Adrenal gland (tissue), 12 donors: ENCODE measurements around the gene OR10H2. TPM values are rescaled to one million over a fixed set of nuclear protein-coding genes. Genes with fewer than 3 reads are reported as not detected.

Experiments used
- DNase-seq, 7 donors: peaks; one replicate each; pipeline ENCODE4 v3.0.0-alpha.2; 2019 to 2020
- H3K27ac ChIP-seq, 5 donors: fragments of 200-600 bp; sonication (generic) in 4 of 5; 1 replicate in 3 of 5; 2 replicates in 2 of 5; pipeline versions ENCODE4 v1.5.1 to v1.8.0; 2016 to 2020; ENCODE audit warnings: mild to moderate bottlenecking in 1 of 5
- H3K27me3 ChIP-seq: fragments of 200-600 bp; 2 replicates; pipeline ENCODE4 v1.8.0; 2021
- H3K36me3 ChIP-seq, 2 donors: fragments of 200-600 bp; replicated peaks in 1 of 2; 1 replicate in 1 of 2; 2 replicates in 1 of 2; pipeline versions ENCODE4 v1.5.1 to v1.8.0; 2018 to 2022
- H3K4me1 ChIP-seq, 2 donors: fragments of 200-600 bp; replicated peaks in 1 of 2; 1 replicate in 1 of 2; 2 replicates in 1 of 2; pipeline versions ENCODE4 v1.5.1 to v1.8.0; 2018 to 2021
- H3K4me3 ChIP-seq, 4 donors: fragments of 200-600 bp; sonication (generic) in 3 of 4; one replicate each; pipeline ENCODE4 v1.5.1; 2016 to 2018
- H3K9me3 ChIP-seq, 3 donors: fragments of 200-600 bp; sonication (generic) in 1 of 3; replicated peaks in 1 of 3; 1 replicate in 2 of 3; 2 replicates in 1 of 3; pipeline versions ENCODE4 v1.5.1 to v1.8.0; 2016 to 2021
- POLR2A ChIP-seq, 2 donors: fragments of 450-650 bp; IDR thresholded peaks; one replicate each; pipeline ENCODE4 v1.6.1; 2017; ENCODE audit warnings: antibody characterized with exemption in 2 of 2, mild to moderate bottlenecking in 2 of 2, moderate library complexity in 1 of 2
- WGBS, 4 donors: extraction: QIAGEN DNeasy Blood & Tissue Kit in 2 of 4; methylation state at CpG; one replicate each; pipeline versions ENCODE4 v1.1.5 to v1.1.7; 2013 to 2017; 5-methylcytosine and 5-hydroxymethylcytosine counted together
- intact Hi-C, 2 donors: fragments of 100-400 bp; cut with DNase I; formaldehyde crosslinking; loops; one replicate each; pipeline versions ENCODE4 v1.14.1 to v1.15.0; 2022 to 2023
- polyA plus RNA-seq, 3 donors: library from polyadenylated mRNA; stranded (reverse); fragments of 200-250 nt in 2 of 3; fragments of 350-450 nt in 1 of 3; fragmentation: Illumina TruSeq in 1 of 3; extraction: RNeasy Lipid Tissue Mini Kit (QIAGEN cat#74804) in 1 of 3; gene quantifications; one replicate each; pipeline ENCODE4 v1.2.3, GENCODE V29; 2013 to 2014
- total RNA-seq, 9 donors: library from RNA; depleted of rRNA in 4 of 9; stranded (reverse); fragments of >200 nt in 4 of 9; fragments of 120-200 nt in 1 of 9; fragmentation: NEBNext Ultra II Directional in 1 of 9; extraction: Animal tissue kit (Norgen Biotek cat#: 25700) in 1 of 9; gene quantifications; one replicate each; pipeline versions ENCODE4 v1.1.0 to v1.2.4, GENCODE V29; 2013 to 2023
- TF ChIP-seq, protein P1 (sequence below), 6 experiments: fragments of 450-650 bp in 4 of 6; fragments of 200-600 bp in 2 of 6; sonication (generic) in 1 of 6; IDR thresholded peaks; 1 replicate in 5 of 6; 2 replicates in 1 of 6; pipeline versions ENCODE4 v1.5.1 to v1.8.0; 2016 to 2021; ENCODE audit warnings: antibody characterized with exemption in 6 of 6, mild to moderate bottlenecking in 2 of 6, moderate library complexity in 1 of 6
- donor health status: healthy with polysubstance abuse.
- donor health status: Bipolar disorder and iron deficiency.
- donor health status: DM: yes; HTN: yes; CAD: no.
- donor health status: DM: no; HTN: no; CAD: no.
- donor health status: DM: no; HTN: no; CAD: no.
- donor health status: DM: yes; HTN: yes; CAD: no.

The OR10H2 gene
- total and polyA plus RNA-seq, 12 donors, result not detected

DNA sequence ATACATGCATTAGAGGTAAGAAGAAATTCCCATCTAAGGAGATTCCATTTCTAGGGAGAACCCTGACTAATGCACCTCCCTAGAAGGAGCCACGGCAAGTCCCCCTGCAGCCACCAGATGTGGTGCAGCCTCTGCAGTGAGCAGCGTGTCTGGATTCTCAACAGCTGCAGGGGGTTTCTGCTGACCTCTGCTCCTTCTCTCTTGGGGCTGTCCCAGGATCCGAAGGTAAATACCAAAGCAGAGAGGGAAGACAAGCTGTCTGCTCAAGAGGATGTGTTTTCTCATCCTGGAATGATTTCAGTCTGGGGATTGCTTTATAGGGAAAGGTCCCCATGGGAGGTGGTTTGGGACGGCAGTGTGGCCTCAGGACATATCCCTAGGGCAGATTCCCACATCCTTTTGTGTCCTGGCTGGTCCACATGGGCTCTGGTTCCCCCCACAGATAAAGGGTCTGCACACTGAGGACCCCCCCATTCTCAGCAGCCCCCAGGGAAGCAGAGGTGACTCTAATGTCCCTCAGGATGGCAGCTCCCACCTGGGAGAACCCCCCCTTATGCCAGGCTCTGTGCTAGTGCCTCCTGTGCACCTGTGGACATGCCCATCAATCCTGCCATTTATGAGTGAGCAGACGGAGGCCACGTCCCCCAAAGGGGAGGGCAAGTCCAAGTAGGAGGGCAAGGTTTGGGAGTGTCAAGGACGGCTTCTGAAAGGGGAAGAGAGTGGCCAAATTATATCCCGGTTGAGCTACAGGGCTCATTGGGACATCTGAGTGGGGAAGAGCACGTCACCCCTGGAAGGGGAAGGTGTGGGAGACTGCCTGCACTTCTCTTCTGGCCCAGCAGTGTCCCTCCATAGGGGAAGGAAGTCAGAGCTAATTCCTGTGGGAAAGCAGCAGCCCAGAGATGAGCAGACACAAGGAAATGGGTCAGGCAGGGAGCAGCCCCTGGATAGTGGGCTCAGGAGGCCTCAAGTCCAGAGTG is 49.5 kb downstream of the OR10H2 start:
- intact Hi-C loops, result no loop called here
- no peak overlapping the region for H3K4me3 ChIP-seq
- DNase-seq, result no peak
- H3K36me3 ChIP-seq, result no peaks in the 10 kb centered on the region
- TF ChIP-seq POLR2A (IDR thresholded peaks at IDR 0.05), result no peak
- TF ChIP-seq, protein P1, sequence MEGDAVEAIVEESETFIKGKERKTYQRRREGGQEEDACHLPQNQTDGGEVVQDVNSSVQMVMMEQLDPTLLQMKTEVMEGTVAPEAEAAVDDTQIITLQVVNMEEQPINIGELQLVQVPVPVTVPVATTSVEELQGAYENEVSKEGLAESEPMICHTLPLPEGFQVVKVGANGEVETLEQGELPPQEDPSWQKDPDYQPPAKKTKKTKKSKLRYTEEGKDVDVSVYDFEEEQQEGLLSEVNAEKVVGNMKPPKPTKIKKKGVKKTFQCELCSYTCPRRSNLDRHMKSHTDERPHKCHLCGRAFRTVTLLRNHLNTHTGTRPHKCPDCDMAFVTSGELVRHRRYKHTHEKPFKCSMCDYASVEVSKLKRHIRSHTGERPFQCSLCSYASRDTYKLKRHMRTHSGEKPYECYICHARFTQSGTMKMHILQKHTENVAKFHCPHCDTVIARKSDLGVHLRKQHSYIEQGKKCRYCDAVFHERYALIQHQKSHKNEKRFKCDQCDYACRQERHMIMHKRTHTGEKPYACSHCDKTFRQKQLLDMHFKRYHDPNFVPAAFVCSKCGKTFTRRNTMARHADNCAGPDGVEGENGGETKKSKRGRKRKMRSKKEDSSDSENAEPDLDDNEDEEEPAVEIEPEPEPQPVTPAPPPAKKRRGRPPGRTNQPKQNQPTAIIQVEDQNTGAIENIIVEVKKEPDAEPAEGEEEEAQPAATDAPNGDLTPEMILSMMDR (IDR thresholded peaks at IDR 0.05), result no peak
- WGBS, 4 donors, result 46 to 65% (median 57%) methylated on average over 7 to 9 of the region's 9 CpGs
- H3K27ac ChIP-seq, result no peak overlapping the region
- no peaks in the 10 kb centered on the region for H3K27me3 ChIP-seq
- H3K9me3 ChIP-seq, result no peaks in the 10 kb centered on the region
- no peaks in the 10 kb centered on the region for H3K4me1 ChIP-seq

Other genes starting within 250 kb of the OR10H2 start
- gene PGLYRP2, start 248.5 kb upstream of the OR10H2 start, total RNA-seq, result not detected
- gene PGLYRP2, start 248.5 kb upstream of the OR10H2 start, polyA plus RNA-seq, result not detected
- gene CYP4F22, start 219.5 kb upstream of the OR10H2 start, total RNA-seq, result under 1 TPM in 2 of 9 donors, not detected in 7; 0.11 to 0.34 TPM
- not detected for gene CYP4F22, start 219.5 kb upstream of the OR10H2 start, polyA plus RNA-seq
- not detected for gene CYP4F8, start 112.8 kb upstream of the OR10H2 start, total RNA-seq
- gene CYP4F8, start 112.8 kb upstream of the OR10H2 start, polyA plus RNA-seq, result not detected
- gene CYP4F3, start 87.1 kb upstream of the OR10H2 start, total RNA-seq, result under 1 TPM in 4 of 9 donors, not detected in 5; 0.22 to 0.80 (median 0.30) TPM
- gene CYP4F3, start 87.1 kb upstream of the OR10H2 start, polyA plus RNA-seq, result under 1 TPM; 0.03 to 0.24 (median 0.04) TPM
- gene CYP4F12, start 54.9 kb upstream of the OR10H2 start, total RNA-seq, result 1 to 10 TPM in 7 of 9 donors, under 1 TPM in 2; 0.66 to 8.3 (median 2.5) TPM
- 10 to 100 TPM in 2 of 3 donors, under 1 TPM in 1; 0.42 to 19.7 (median 13.2) TPM for gene CYP4F12, start 54.9 kb upstream of the OR10H2 start, polyA plus RNA-seq
- not detected for gene OR10H3, start 10.0 kb downstream of the OR10H2 start, total RNA-seq
- gene OR10H3, start 10.0 kb downstream of the OR10H2 start, polyA plus RNA-seq, result not detected
- not detected for gene OR10H5, start 59.6 kb downstream of the OR10H2 start, total RNA-seq
- gene OR10H5, start 59.6 kb downstream of the OR10H2 start, polyA plus RNA-seq, result not detected
- not detected for gene OR10H1, start 87.6 kb downstream of the OR10H2 start, total RNA-seq
- not detected for gene OR10H1, start 87.6 kb downstream of the OR10H2 start, polyA plus RNA-seq
- not detected for gene CYP4F2, start 170.1 kb downstream of the OR10H2 start, total RNA-seq
- gene CYP4F2, start 170.1 kb downstream of the OR10H2 start, polyA plus RNA-seq, result not detected
- 10 to 100 TPM in 1 of 9 donors, 1 to 10 TPM in 3, under 1 TPM in 3, not detected in 2; 0.18 to 10.5 (median 4.2) TPM for gene CYP4F11, start 206.5 kb downstream of the OR10H2 start, total RNA-seq
- gene CYP4F11, start 206.5 kb downstream of the OR10H2 start, polyA plus RNA-seq, result 1 to 10 TPM in 2 of 3 donors, under 1 TPM in 1; 0.97 to 2.8 (median 2.3) TPM
- not detected for gene OR10H4, start 221.0 kb downstream of the OR10H2 start, total RNA-seq
- gene OR10H4, start 221.0 kb downstream of the OR10H2 start, polyA plus RNA-seq, result not detected